H9 (cell line): Measurements from ENCODE around the gene EPPIN. TPM values are rescaled to one million over a fixed set of nuclear protein-coding genes. Genes with fewer than 3 reads are reported as not detected.

Experiments used
- DNase-seq: peaks from one replicate; pipeline ENCODE4 v3.0.0-alpha.2; 2017
- H2AFZ ChIP-seq: one replicate; pipeline ENCODE4 v1.6.1; 2013; ENCODE audit warnings: mild to moderate bottlenecking, low read length, control low read depth, moderate library complexity
- H2AK5ac ChIP-seq: 2 replicates; pipeline ENCODE4 v1.6.1; 2013; ENCODE audit warnings: low read length, control low read depth, mixed read lengths; ENCODE audit not compliant: insufficient read length
- H2BK120ac ChIP-seq: one replicate; pipeline ENCODE4 v1.6.1; 2013; ENCODE audit warnings: low read depth, mild to moderate bottlenecking, low read length, control low read depth, inconsistent platforms; ENCODE audit not compliant: poor library complexity, severe bottlenecking
- H2BK12ac ChIP-seq: 2 replicates; pipeline ENCODE4 v1.6.1; 2013; ENCODE audit warnings: low read length, control low read depth, mixed read lengths, low read depth; ENCODE audit not compliant: insufficient read length
- H2BK15ac ChIP-seq: 2 replicates; pipeline ENCODE4 v1.6.1; 2013; ENCODE audit warnings: low read depth, low read length, control low read depth
- H2BK20ac ChIP-seq: one replicate; pipeline ENCODE4 v1.6.1; 2013; ENCODE audit warnings: low read depth, mild to moderate bottlenecking, low read length, control low read depth, inconsistent platforms; ENCODE audit not compliant: poor library complexity, severe bottlenecking
- H2BK5ac ChIP-seq: 2 replicates; pipeline ENCODE4 v1.6.1; 2013; ENCODE audit warnings: low read length, control low read depth, mixed read lengths; ENCODE audit not compliant: insufficient read length
- H3K14ac ChIP-seq: 2 replicates; pipeline ENCODE4 v1.6.1; 2013; ENCODE audit warnings: low read length, control low read depth; ENCODE audit not compliant: insufficient read depth
- H3K18ac ChIP-seq: 2 replicates; pipeline ENCODE4 v1.6.1; 2013; ENCODE audit warnings: low read depth, mild to moderate bottlenecking, mixed read lengths, low read length, control low read depth; ENCODE audit not compliant: insufficient read length
- H3K23ac ChIP-seq: 2 replicates; pipeline ENCODE4 v1.6.1; 2013; ENCODE audit warnings: low read length, control low read depth, mixed read lengths, low read depth; ENCODE audit not compliant: insufficient read length
- H3K23me2 ChIP-seq: 2 replicates; pipeline ENCODE4 v1.6.1; 2013; ENCODE audit warnings: low read depth, mild to moderate bottlenecking, mixed read lengths, low read length, control low read depth; ENCODE audit not compliant: insufficient read length, poor library complexity, severe bottlenecking
- H3K27ac ChIP-seq: 2 replicates; pipeline ENCODE4 v1.5.1; 2013; ENCODE audit warnings: low read length, control low read depth, mixed read lengths, low read depth; ENCODE audit not compliant: insufficient read length
- H3K27me3 ChIP-seq: 2 replicates; pipeline ENCODE4 v1.6.1; 2013; ENCODE audit warnings: low read length, control low read depth, inconsistent platforms; ENCODE audit not compliant: insufficient read depth
- H3K4ac ChIP-seq: 2 replicates; pipeline ENCODE4 v1.6.1; 2013; ENCODE audit warnings: low read depth, mild to moderate bottlenecking, control low read depth, inconsistent platforms, low read length, moderate library complexity
- H3K4me1 ChIP-seq: 2 replicates; pipeline ENCODE4 v1.6.1; 2013; ENCODE audit warnings: low read length, control low read depth, inconsistent platforms; ENCODE audit not compliant: insufficient read depth
- H3K4me2 ChIP-seq: 2 replicates; pipeline ENCODE4 v1.6.1; 2013; ENCODE audit warnings: low read length, control low read depth, mixed read lengths; ENCODE audit not compliant: insufficient read length, insufficient read depth
- H3K56ac ChIP-seq: 2 replicates; pipeline ENCODE4 v1.6.1; 2013; ENCODE audit warnings: low read depth, mild to moderate bottlenecking, mixed read lengths, low read length, control low read depth; ENCODE audit not compliant: insufficient read length
- H3K79me1 ChIP-seq: 2 replicates; pipeline ENCODE4 v1.6.1; 2013; ENCODE audit warnings: low read depth, mild to moderate bottlenecking, moderate library complexity, low read length, control low read depth, inconsistent platforms; ENCODE audit not compliant: insufficient read depth, poor library complexity, severe bottlenecking
- H3K79me2 ChIP-seq: 2 replicates; pipeline ENCODE4 v1.6.1; 2013; ENCODE audit warnings: low read length, control low read depth, inconsistent platforms; ENCODE audit not compliant: insufficient read depth
- H3K9ac ChIP-seq: 2 replicates; pipeline ENCODE4 v1.6.1; 2013; ENCODE audit warnings: low read length, control low read depth, mixed read lengths; ENCODE audit not compliant: insufficient read length; ENCODE audit errors: extremely low read depth
- H3K9me3 ChIP-seq: one replicate; pipeline ENCODE4 v1.6.1; 2013; ENCODE audit warnings: low read depth, low read length, inconsistent platforms; ENCODE audit not compliant: control insufficient read depth
- H3T11ph ChIP-seq: one replicate; pipeline ENCODE4 v1.6.1; 2013; ENCODE audit warnings: mild to moderate bottlenecking, low read length, control low read depth, inconsistent platforms
- H4K20me1 ChIP-seq: one replicate; pipeline ENCODE4 v1.6.1; 2013; ENCODE audit not compliant: control insufficient read depth, insufficient read length, insufficient read depth
- H4K5ac ChIP-seq: 2 replicates; pipeline ENCODE4 v1.6.1; 2013; ENCODE audit warnings: low read depth, mild to moderate bottlenecking, mixed read lengths, low read length, control low read depth; ENCODE audit not compliant: insufficient read length
- H4K8ac ChIP-seq: replicated peaks from 2 replicates; pipeline ENCODE4 v1.6.1; 2013; ENCODE audit warnings: low read length, control low read depth, mixed read lengths, low read depth; ENCODE audit not compliant: insufficient read length
- H4K91ac ChIP-seq: 2 replicates; pipeline ENCODE4 v1.6.1; 2013; ENCODE audit warnings: low read depth, mild to moderate bottlenecking, moderate library complexity, mixed read lengths, low read length, control low read depth; ENCODE audit not compliant: insufficient read length
- H3K27ac Mint-ChIP-seq, 3 experiments: 2 replicates in 2 of 3; 3 replicates in 1 of 3; pipeline ENCODE4 v1.8.0; 2020 to 2021; ENCODE audit warnings: mixed read lengths in 3 of 3, mild to moderate bottlenecking in 1 of 3, moderate library complexity in 1 of 3
- H3K27me3 Mint-ChIP-seq: 2 replicates; pipeline ENCODE4 v1.8.0; 2021; ENCODE audit warnings: low read depth, mild to moderate bottlenecking, moderate library complexity, mixed read lengths
- H3K36me3 Mint-ChIP-seq, 3 experiments: 2 replicates in 2 of 3; 3 replicates in 1 of 3; pipeline ENCODE4 v1.8.0; 2020 to 2021; ENCODE audit warnings: low read depth in 3 of 3, mixed read lengths in 3 of 3; ENCODE audit not compliant: insufficient read depth in 1 of 3
- H3K4me1 Mint-ChIP-seq, 2 experiments: 2 replicates each; pipeline ENCODE4 v1.8.0; 2020; ENCODE audit warnings: mixed read lengths in 2 of 2
- H3K4me3 Mint-ChIP-seq, 2 experiments: 2 replicates in 1 of 2; 3 replicates in 1 of 2; pipeline ENCODE4 v1.8.0; 2020 to 2021; ENCODE audit warnings: mild to moderate bottlenecking in 2 of 2, mixed read lengths in 2 of 2, moderate library complexity in 1 of 2
- H3K9me3 Mint-ChIP-seq, 2 experiments: 2 replicates in 1 of 2; 3 replicates in 1 of 2; pipeline ENCODE4 v1.8.0; 2020; ENCODE audit warnings: mild to moderate bottlenecking in 2 of 2, mixed read lengths in 2 of 2, moderate library complexity in 1 of 2
- CTCF ChIP-seq: fragments of 200-600 bp; sonication (generic); conservative IDR thresholded peaks from 3 replicates; pipeline ENCODE4 v1.8.0; 2021; ENCODE audit warnings: antibody characterized with exemption, mild to moderate bottlenecking
- WGBS: extraction: QIAGEN DNeasy Blood & Tissue Kit; methylation state at CpG from one replicate; pipeline ENCODE4 v1.1.7; 2013; ENCODE audit warnings: missing lambda C conversion rate, low lambda C conversion rate, mixed read lengths; ENCODE audit not compliant: insufficient read length; ENCODE audit errors: extremely low coverage; 5-methylcytosine and 5-hydroxymethylcytosine counted together
- total RNA-seq: library from RNA; stranded (reverse); gene quantifications from 2 replicates; pipeline ENCODE4 v1.2.1, GENCODE V29; 2021

The EPPIN gene
- total RNA-seq, 1 experiment from 2014 or later: not detected

- no peaks in the 10 kb centered on the region; a peak in 1 of 5 replicates for H3K9me3 Mint-ChIP-seq
- Histone ChIP-seq H2BK12ac (no peak overlapping the region), H4K91ac (no peak overlapping the region), H3K4me1 (no peaks in the 10 kb centered on the region), H2AFZ (no peak overlapping the region), H2AK5ac (no peak overlapping the region), H2BK20ac (no peak overlapping the region), H3K27ac (no peak overlapping the region), H3K79me2 (no peaks in the 10 kb centered on the region), H2BK15ac (no peak overlapping the region), H3K4me2 (no peak overlapping the region), H3T11ph (no peak overlapping the region), H3K23me2 (no peaks in the 10 kb centered on the region), H4K5ac (no peak overlapping the region), H3K27me3 (no peaks in the 10 kb centered on the region), H4K8ac (no peak overlapping the region), H4K20me1 (no peaks in the 10 kb centered on the region), H3K14ac (no peak overlapping the region), H3K56ac (no peak overlapping the region), H3K4ac (no peak overlapping the region), H3K9ac (no peak overlapping the region), H2BK120ac (no peak overlapping the region), H2BK5ac (no peak overlapping the region), H3K9me3 (no peaks in the 10 kb centered on the region), H3K23ac (no peak overlapping the region), H3K79me1 (no peaks in the 10 kb centered on the region), H3K18ac (no peak overlapping the region)
- no peak for TF ChIP-seq CTCF
- DNase-seq: no peak
- H3K27ac Mint-ChIP-seq: no peak overlapping the region
- H3K27me3 Mint-ChIP-seq: peaks cover 8% of the 10 kb centered on the region
- H3K4me1 Mint-ChIP-seq: peaks cover 2 to 7% of the 10 kb centered on the region in 2 experiments; a peak in 1 of 4 replicates
- H3K36me3 Mint-ChIP-seq: no peaks in the 10 kb centered on the region
- WGBS: no CpG with 5 or more reads among the region's 2 CpGs
- H3K4me3 Mint-ChIP-seq: no peak overlapping the region
Observed at GRCh38 chr20:45518282-45518681, 28.9 kb downstream of the EPPIN start.
